Superior temporal gyrus (tissue), 1 donor: ENCODE data around the gene ABLIM1.

Source experiments
- DNase-seq: peaks from one replicate; pipeline ENCODE4 v3.0.0-alpha.2; 2016; ENCODE audit errors: extremely low spot score

ABLIM1 gene

DNA sequence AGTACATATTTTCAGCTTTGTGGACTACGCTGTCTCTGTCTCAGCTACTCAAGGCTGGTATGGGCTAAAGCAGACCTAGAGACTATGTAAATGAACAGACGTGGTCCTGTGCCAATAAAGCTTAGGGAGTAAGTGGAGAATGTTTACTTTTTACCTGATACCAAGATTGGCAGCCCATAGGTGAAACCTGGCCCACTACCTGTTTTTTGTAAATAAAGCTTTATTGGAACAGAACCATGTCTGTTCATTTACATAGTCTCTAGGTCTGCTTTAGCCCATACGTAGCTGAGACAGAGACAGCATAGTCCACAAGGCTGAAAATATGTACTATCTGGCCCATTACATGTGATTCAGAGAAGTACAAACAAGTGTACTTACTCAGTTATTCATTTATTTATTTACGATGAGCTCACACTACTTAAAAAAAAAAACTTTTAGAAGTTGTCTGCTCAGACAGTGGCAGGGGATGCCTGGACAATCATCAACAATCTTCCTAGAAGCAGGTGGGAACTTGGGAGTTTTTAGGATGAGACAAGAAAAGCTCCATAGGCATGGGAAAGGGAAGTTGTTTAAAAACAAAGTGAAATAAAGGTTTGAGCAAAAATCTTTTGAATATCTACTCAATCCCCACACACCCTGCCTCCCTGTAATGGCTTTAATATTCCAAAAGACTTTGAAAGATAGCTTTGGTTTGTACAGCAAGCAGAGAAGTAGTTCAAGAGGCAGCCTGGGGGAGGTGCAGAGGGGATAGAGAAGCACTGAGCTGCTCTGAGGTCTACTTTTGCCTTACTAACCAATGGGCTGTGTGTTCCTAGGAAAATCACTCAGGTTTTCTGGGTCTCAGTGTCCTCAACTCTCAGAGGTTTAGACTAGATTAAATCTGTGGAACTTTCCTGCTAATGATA lies 139.4 kb downstream of the ABLIM1 start:
- no peak for DNase-seq

GRCh38 chr10:114517368-114518250 lies 140.5 kb downstream of the ABLIM1 start:
- DNase-seq: no peak

GRCh38 chr10:114516356-114516755 lies 141.7 kb downstream of the ABLIM1 start:
- no peak for DNase-seq

DNA sequence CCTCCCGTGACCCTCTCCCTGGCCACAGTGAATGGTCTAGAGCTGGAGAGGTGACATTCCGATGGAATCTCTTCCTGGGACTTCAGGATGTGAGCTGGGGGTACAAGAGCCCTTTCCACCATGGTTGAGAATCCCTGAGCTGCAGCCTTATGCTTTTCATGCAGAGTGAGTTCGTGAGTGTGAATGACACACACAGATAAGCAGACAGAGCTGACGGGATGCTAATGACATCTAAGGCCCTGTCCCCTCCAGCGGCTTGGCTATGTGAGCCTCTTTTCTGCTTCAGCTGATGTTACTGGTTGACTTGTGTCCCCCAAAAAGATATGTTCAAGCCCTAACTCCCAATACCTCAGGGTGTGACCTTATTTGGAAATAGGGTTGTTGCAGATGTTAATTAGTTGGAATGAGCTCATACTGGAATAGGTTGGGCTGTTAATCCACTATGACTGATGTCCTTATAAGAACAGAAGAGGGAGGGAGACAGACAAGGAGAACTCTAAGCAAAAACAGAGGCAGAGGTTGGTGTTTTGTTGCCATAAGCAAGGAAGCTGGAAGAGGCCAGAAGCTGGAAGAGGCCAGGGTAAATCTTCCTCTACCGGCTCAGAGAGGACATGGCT lies 142.7 kb downstream of the ABLIM1 start:
- no peak for DNase-seq

DNA sequence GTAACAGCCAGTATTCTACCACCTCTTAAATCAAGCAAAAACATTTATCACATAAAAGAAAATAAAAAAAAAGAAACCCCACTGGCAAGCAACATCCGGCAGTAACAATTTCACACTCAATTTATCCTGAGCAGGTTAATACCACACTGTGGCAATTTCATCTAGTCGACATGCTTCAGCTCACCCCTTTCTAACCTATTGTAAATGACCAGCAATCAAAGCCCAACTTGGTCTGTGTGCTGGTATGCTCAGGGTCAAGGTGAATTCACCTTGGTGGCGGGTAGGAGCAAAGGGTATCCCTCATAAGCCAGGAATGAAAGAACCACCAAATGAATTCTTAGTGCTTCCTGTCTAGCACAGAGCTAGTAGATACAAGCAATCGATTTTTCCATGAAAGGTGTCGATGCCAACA lies 144.7 kb downstream of the ABLIM1 start:
- DNase-seq: no peak

DNA sequence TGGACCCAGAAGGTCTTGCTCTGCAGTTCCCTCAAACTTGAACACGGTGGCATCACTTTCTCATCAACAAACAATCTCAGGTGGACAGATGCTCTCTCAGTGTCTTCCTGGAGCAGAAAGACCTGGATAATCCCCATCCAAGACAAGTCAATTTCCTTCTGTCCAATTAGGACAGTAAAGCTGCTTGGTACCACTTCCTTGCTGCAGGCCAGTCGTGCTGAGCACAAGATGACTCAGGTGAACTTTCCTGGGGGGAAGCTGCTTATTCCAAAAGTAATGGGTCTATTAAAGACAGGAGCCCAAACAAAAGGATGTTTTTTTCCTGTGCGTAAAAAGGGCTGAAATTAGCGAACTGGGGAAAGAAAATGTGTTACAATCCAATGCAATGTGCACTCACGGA lies 146.2 kb downstream of the ABLIM1 start:
- no peak for DNase-seq

- DNase-seq: no peak
Observed at GRCh38 chr10:114508376-114508775, 149.7 kb downstream of the ABLIM1 start.

- DNase-seq: no peak
Observed at GRCh38 chr10:114507449-114507848, 150.6 kb downstream of the ABLIM1 start.

GRCh38 chr10:114506871-114507385 lies 151.1 kb downstream of the ABLIM1 start:
- DNase-seq: no peak

DNA sequence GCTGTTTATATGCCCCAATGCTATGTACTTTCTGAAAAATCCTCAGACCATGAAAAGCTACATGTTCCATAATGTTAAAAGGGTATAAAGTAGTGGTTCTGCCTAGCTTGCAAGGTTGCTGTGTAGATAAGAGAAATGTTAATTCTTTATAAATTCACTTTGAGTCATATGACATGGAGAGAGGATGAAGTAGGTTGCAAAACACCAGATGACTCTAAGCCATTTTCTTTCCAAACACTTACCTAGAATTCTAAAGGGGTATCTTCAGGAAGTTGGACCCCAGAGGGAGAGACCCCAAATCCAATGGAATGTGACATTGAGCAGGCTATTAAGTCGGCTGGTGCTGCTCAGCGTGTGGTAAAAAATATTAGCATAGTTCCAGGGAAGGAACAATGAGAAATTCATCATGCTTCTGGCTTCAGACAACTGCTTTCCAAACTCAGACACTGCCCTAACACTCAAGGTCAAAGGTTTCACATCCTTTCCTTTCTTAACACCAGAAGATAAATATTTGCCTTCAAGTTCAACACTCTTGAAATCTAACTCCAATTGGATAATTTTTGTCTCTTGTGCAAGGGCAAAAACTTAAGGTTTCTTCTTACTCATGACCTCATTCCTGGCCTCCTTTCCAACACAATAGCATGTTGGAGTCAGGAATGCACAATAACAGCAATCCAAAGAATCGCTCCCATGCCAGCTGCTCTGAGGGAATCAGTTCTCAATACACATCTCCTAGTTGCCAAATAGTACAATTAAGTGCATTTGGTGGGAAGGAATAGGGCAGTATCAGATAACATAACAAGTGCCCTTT lies 153.1 kb downstream of the ABLIM1 start:
- DNase-seq: no peak

DNA sequence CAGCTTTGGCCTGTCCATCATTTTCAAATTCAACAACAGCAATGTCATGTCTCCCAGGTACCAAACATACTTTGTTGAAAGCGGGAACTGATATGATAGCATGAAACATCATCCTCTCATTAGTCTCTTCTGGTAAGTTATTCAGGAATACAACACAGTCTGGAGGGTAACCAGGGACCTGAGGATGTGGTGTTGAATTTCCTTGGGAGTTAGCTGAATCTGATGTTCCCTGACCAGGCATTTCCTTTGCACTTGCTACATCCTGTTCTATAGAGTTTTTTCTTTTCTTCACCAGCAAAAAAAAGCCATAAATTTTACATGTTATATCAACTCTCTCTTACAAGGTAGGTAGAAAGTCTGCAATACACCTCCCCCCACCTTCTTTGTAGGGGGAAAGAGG lies 156.0 kb downstream of the ABLIM1 start:
- no peak for DNase-seq

- DNase-seq: no peak
Observed at GRCh38 chr10:114501650-114502049, 156.4 kb downstream of the ABLIM1 start.

- DNase-seq: no peak
Observed at GRCh38 chr10:114500643-114501042, 157.4 kb downstream of the ABLIM1 start.

DNA sequence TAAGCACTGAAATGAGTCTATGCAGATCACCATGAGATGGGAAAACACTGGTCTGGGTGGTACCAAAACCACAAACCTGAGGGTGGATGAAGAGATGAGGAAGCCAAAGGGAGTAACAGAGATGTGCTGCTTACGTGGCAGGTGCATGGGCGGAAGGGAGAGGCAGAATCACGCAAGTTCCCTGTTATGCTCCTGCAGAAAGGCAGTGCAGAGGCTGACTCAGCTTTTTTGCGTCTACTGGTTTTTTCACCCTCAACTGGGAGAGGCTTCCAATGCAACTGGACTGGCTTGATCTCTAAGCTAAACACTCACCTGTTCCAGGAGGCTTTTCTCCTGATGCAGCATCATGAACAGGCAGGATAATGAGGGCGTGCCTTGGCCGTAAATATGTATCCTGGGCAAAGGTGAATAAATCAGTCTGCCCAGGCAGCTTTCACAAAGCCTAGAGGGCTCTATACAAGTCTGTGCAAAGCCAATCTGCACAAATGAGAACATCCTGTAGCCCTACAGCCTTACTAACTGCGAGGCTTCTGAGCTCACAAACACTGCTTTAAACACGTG lies 158.4 kb downstream of the ABLIM1 start:
- DNase-seq: no peak

DNA sequence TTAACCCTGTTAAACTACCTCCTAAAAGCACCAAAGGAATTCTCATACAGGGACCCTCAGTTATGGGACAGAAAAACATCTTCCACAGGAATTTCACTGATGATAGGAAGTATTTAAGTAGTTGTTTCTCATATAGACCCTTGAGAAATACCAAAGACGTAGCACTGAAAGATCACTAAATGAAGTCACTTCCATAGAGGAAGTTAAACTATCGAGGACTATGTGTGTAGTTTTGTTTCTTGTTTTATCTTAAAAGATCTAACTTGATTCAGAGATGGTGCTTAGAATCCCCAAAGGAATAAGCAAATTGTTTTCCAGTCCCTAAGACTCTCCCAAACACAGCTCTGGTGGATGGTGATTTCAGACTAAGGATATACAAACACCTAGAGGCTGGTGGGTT lies 159.0 kb downstream of the ABLIM1 start:
- no peak for DNase-seq

GRCh38 chr10:114498413-114499111 lies 159.5 kb downstream of the ABLIM1 start:
- DNase-seq: no peak

DNA sequence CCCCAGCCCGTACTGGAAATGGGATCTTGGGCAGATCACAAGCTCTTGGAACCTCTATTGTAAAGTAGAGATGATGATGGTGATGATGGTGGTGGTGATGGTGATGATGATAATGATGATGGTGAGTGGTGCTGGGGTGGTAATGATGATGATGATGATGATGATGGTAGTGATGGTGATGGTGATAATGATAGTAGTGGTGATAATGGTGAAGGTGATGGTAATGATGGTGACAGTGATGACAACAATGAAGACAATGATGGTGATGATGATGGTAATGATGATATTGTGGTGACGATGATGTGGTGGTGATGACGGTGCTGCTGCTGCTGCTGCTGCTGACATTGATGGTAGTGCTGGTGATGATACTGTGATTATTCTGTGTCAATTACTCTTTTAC lies 162.8 kb downstream of the ABLIM1 start:
- DNase-seq: no peak

DNA sequence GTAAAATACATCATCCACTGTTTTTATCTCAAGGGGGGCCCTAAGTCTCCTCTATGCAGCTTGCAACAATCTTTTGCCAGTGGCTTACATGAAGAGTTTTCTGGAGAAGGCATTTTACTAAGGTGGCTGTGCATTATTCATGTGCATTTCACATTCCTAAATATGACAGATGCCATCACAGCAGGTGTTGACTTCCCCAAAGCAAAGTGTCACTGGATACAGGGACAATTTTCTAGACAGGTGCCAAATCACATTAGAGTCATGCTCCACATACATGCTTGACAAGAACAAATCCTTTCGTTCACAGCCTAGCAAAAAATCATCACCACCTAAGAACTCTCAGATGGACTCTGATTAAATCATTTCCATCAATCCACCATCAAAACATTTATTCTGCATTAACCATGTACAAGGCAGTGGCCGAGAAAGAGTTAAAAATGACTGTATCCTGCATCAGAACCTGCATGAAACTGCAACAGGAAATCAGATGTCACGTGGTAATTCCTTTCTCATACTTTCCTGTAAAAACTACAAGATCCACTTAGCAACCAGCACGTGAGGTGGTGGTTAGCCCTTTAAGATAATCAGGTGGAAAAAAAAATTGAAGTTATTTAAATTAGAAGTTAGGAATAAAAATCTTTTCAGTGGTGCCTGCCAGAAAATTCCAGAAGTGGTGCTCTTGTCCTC lies 165.6 kb downstream of the ABLIM1 start:
- no peak for DNase-seq

DNA sequence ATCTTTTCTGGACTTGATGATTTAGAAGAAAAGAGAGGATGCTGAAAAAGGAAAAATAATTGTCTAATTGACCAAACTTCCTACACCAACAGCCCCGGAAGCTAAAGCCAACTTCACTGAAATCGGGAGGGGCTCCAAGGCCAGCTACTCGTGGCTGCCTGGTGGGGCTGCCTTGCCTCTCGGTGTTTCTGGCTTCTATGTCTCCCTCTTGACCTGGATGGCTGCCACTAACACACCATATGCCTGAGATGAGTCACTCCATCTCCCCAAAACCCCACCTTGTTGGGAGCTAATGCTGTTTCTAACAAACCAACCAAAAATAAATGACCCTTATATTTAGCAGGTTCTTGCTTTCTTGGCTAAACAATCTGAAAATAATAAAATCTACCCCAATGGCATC lies 166.1 kb downstream of the ABLIM1 start:
- DNase-seq: no peak

DNA sequence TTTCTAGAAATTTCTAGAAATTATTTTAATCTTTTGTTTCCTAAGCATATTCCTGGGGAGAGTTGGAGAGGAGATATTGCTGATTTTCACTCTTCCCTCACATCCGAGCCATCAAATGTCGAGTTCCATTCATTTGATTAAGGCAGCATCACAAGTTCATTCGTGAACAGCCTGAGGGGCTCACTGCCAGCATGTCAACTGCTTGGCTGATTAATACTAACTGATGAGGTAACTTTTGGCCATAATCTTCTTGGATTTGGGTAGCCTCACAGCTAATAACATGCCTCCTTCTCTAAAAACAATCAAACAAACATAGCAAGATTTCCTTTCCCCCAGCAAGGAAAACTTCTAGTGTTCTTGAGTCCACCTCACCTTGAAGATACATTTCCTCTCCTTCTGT lies 166.7 kb downstream of the ABLIM1 start:
- DNase-seq: no peak
